SK-N-SH (cell line): ENCODE results near the gene RAB25. TPM values are rescaled to one million over a fixed set of nuclear protein-coding genes. Genes with fewer than 3 reads are reported as not detected.

Experiments used
- CTCF ChIA-PET: fragments of 300-600, 350-600 bp; formaldehyde crosslinking; extraction: SDS; loops from one replicate; lab custom pipeline; 2021; lab: Yijun Ruan, JAX
- POLR2A ChIA-PET: fragments of 350-600 bp; sonication (Branson Sonifier 250); formaldehyde crosslinking; extraction: SDS; loops from one replicate; lab custom pipeline; 2020; ENCODE audit warnings: antibody characterized with exemption, inconsistent platforms; lab: Yijun Ruan, JAX
- DNase-seq: peaks from one replicate; pipeline ENCODE4 v3.0.0; 2012
- H2AFZ ChIP-seq: fragments of 200-600 bp; sonication (generic); 2 replicates; pipeline ENCODE4 v1.8.1; 2016; ENCODE audit warnings: antibody characterized with exemption, mild to moderate bottlenecking, low read depth
- H3F3A ChIP-seq: fragments of 200-600 bp; sonication (generic); replicated peaks from 2 replicates; pipeline ENCODE3; 2016; ENCODE audit warnings: antibody characterized with exemption, mild to moderate bottlenecking; ENCODE audit not compliant: insufficient read depth
- H3K27ac ChIP-seq, 2 experiments: fragments of 200-500 bp in 1 of 2; fragments of 200-600 bp in 1 of 2; sonication (Bioruptor generic) in 1 of 2; sonication (generic), shearing (Covaris generic) in 1 of 2; 2 replicates each; pipeline versions ENCODE4 v1.5.1 to v1.6.1; 2014 to 2016; ENCODE audit warnings: low read depth in 2 of 2, inconsistent platforms in 1 of 2, low read length in 1 of 2, mild to moderate bottlenecking in 1 of 2, mixed read lengths in 1 of 2
- H3K27me3 ChIP-seq: fragments of 200-600 bp; sonication (generic), shearing (Covaris generic); 2 replicates; pipeline ENCODE4 v1.6.1; 2016; ENCODE audit warnings: mixed run types; ENCODE audit not compliant: insufficient read depth
- H3K36me3 ChIP-seq, 2 experiments: fragments of 200-500 bp in 1 of 2; fragments of 200-600 bp in 1 of 2; sonication (Bioruptor generic) in 1 of 2; sonication (generic) in 1 of 2; replicated peaks in 1 of 2; 2 replicates each; pipeline versions ENCODE3 to v1.5.1; 2014 to 2016; ENCODE audit warnings: low read length in 1 of 2, mild to moderate bottlenecking in 1 of 2; ENCODE audit not compliant: insufficient read depth in 2 of 2, control insufficient read depth in 1 of 2
- H3K4me1 ChIP-seq, 2 experiments: fragments of 200-500 bp in 1 of 2; fragments of 200-600 bp in 1 of 2; sonication (Bioruptor generic) in 1 of 2; sonication (generic), shearing (Covaris generic) in 1 of 2; 2 replicates each; pipeline versions ENCODE4 v1.5.1 to v1.6.1; 2014 to 2016; ENCODE audit warnings: low read depth in 1 of 2, low read length in 1 of 2, mixed run types in 1 of 2; ENCODE audit not compliant: insufficient read depth in 2 of 2, control insufficient read depth in 1 of 2
- H3K4me2 ChIP-seq: fragments of 200-600 bp; sonication (generic), shearing (Covaris generic); 2 replicates; pipeline ENCODE4 v1.6.1; 2017; ENCODE audit warnings: mixed run types
- H3K4me3 ChIP-seq, 2 experiments: fragments of 200-500 bp in 1 of 2; fragments of 200-600 bp in 1 of 2; sonication (Bioruptor generic) in 1 of 2; sonication (generic), shearing (Covaris generic) in 1 of 2; 2 replicates each; pipeline versions ENCODE4 v1.5.1 to v1.8.1; 2014 to 2016; ENCODE audit warnings: low read depth in 2 of 2, inconsistent platforms in 1 of 2, low read length in 1 of 2, mild to moderate bottlenecking in 1 of 2, mixed read lengths in 1 of 2, moderate library complexity in 1 of 2
- H3K79me2 ChIP-seq: fragments of 200-600 bp; sonication (generic); 2 replicates; pipeline ENCODE4 v1.8.1; 2017; ENCODE audit warnings: mild to moderate bottlenecking; ENCODE audit not compliant: insufficient read depth
- H3K9ac ChIP-seq: fragments of 200-600 bp; sonication (generic); 2 replicates; pipeline ENCODE4 v1.6.1; 2017; ENCODE audit warnings: mixed run types
- H3K9me2 ChIP-seq: fragments of 200-600 bp; sonication (generic); 2 replicates; pipeline ENCODE4 v1.6.1; 2017; ENCODE audit warnings: mixed run types
- H3K9me3 ChIP-seq: fragments of 200-600 bp; sonication (generic); 2 replicates; pipeline ENCODE4 v1.6.1; 2017; ENCODE audit warnings: mixed run types, mild to moderate bottlenecking, moderate library complexity
- H4K20me1 ChIP-seq: fragments of 200-600 bp; sonication (generic); 2 replicates; pipeline ENCODE4 v1.6.1; 2017; ENCODE audit warnings: mild to moderate bottlenecking, mixed run types; ENCODE audit not compliant: insufficient read depth
- CTCF ChIP-seq: fragments of 200-600 bp; sonication (generic); IDR thresholded peaks from 2 replicates; pipeline ENCODE4 v1.6.1; 2017; ENCODE audit warnings: antibody characterized with exemption, mild to moderate bottlenecking, moderate library complexity
- NFIC ChIP-seq: IDR thresholded peaks from 2 replicates; pipeline ENCODE4 v1.4.0; 2012; ENCODE audit warnings: borderline replicate concordance
- RAD21 ChIP-seq: IDR thresholded peaks from 2 replicates; pipeline ENCODE4 v1.6.1; 2012; ENCODE audit warnings: mild to moderate bottlenecking, low read length
- RCOR1 ChIP-seq: fragments of 150-350 bp; IDR thresholded peaks from 2 replicates; pipeline ENCODE4 v1.6.1; 2017; ENCODE audit warnings: antibody characterized with exemption, low read length
- RFX5 ChIP-seq: IDR thresholded peaks from 2 replicates; pipeline ENCODE4 v1.6.1; 2012; ENCODE audit warnings: mild to moderate bottlenecking, improper control_type of control experiment, low read length
- SMC3 ChIP-seq: IDR thresholded peaks from 2 replicates; pipeline ENCODE4 v1.6.1; 2012; ENCODE audit warnings: low read depth, low read length, improper control_type of control experiment
- ZBTB33 ChIP-seq: IDR thresholded peaks from 2 replicates; pipeline ENCODE4 v1.4.0; 2012; ENCODE audit warnings: low read depth, borderline replicate concordance
- WGBS: methylation state at CpG from one replicate; pipeline ENCODE4 v1.1.6; 2017; ENCODE audit warnings: low lambda C conversion rate; 5-methylcytosine and 5-hydroxymethylcytosine counted together
- polyA plus RNA-seq, 3 experiments: library from polyadenylated mRNA; depleted of rRNA; stranded (reverse); fragments of >200 nt; gene quantifications; 2 replicates each; pipeline ENCODE4 v1.2.3, GENCODE V29; 2012

The RAB25 gene
- polyA plus RNA-seq, 1 of the 3 experiments (the other 2 are of a cell fraction): not detected

DNA sequence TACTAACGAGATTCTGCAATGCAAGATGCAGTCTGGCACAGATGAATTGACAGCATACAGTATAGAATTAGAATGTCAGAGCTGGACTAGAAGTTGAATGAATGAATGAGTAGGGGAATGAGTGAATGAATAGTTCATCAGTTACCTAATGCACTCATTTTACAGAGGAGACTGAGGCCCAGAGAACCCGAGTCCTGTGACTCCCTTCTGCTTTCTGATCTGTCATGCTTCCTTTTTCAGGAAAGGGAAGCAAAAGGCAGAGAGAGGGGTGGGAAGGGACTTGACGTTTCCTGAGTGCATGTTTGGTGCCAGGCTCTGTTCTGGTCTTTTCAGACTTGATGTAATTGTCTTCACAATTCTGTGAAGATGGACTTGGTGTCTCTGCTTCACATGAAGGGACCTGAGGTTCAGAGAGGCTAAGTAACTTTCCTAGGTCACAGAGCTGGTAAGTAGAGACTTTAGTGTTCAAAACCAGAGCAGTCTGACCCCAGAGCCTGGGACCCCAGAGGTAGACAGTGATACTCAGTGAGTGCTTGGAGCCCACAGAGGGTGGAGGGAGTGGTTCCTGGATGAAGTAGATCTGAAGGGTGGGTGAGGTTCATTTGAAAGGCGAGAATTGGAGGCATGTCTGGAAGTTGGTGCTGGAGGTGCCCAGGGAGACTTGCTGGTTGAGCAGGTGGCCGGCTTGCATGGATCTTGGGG is 29.3 kb downstream of the RAB25 start:
- Histone ChIP-seq H4K20me1 (peaks cover 6% of the 10 kb centered on the region; the same call in 1 of the 2 replicates), H3K27me3 (no peaks in the 10 kb centered on the region), H3K27ac (no peak overlapping the region), H2AFZ (no peak overlapping the region), H3K9me3 (no peaks in the 10 kb centered on the region), H3K4me2 (no peak overlapping the region; the same call in 1 of the 2 replicates), H3F3A (peaks cover 15% of the 10 kb centered on the region), H3K4me1 (peaks cover 0 to 4% of the 10 kb centered on the region in 2 experiments; a peak in 2 of 4 replicates), H3K9ac (no peak overlapping the region), H3K9me2 (no peaks in the 10 kb centered on the region), H3K36me3 (peaks cover 0 to 6% of the 10 kb centered on the region in 2 experiments), H3K4me3 (peak overlapping the region in 1 of 2 experiments; percentile 27; a peak in 1 of 4 replicates), H3K79me2 (peaks cover 41% of the 10 kb centered on the region)
- POLR2A ChIA-PET: no interaction called here
- CTCF ChIA-PET: interaction anchor here (0.7 to 29.6 kb wide), 15 partner anchors 9 to 296 kb away, joined by 3 to 1559 read pairs (median 3); partner anchors contain the start of gene LMNA
- DNase-seq: no peak
- TF ChIP-seq NFIC (no peak), RFX5 (no peak), RCOR1 (no peak), RAD21 (no peak)
- 34% methylated on average over 5 of the region's 5 CpGs for WGBS

- POLR2A ChIA-PET: no interaction called here
- TF ChIP-seq SMC3 (peak; percentile 88), RAD21 (peak; percentile 91), CTCF (peak; percentile 84), ZBTB33 (no peak), RCOR1 (no peak)
- TF ChIP-seq, all 33 proteins: peak for 3
- peaks cover 18% of the 10 kb centered on the region for H3F3A ChIP-seq
- CTCF ChIA-PET: interaction anchor here (0.6 to 29.6 kb wide), 17 partner anchors 9 to 295 kb away, joined by 3 to 1559 read pairs (median 3); partner anchors contain the start of gene LMNA
- H3K27ac ChIP-seq: no peak overlapping the region
- 56% methylated on average over 12 of the region's 14 CpGs for WGBS
- no peak overlapping the region for H3K9ac ChIP-seq
- DNase-seq: peak; percentile 80
- H3K4me1 ChIP-seq: peaks cover 0 to 4% of the 10 kb centered on the region in 2 experiments; a peak in 2 of 4 replicates
- H3K27me3 ChIP-seq: no peaks in the 10 kb centered on the region
- H4K20me1 ChIP-seq: peaks cover 6% of the 10 kb centered on the region; the same call in 1 of the 2 replicates
- H3K36me3 ChIP-seq: peaks cover 0 to 6% of the 10 kb centered on the region in 2 experiments
- no peaks in the 10 kb centered on the region for H3K9me2 ChIP-seq
- H3K4me2 ChIP-seq: no peak overlapping the region; the same call in 1 of the 2 replicates
- H3K9me3 ChIP-seq: no peaks in the 10 kb centered on the region
- no peak overlapping the region for H2AFZ ChIP-seq
- peaks cover 42% of the 10 kb centered on the region for H3K79me2 ChIP-seq
- peak overlapping the region in 1 of 2 experiments; percentile 27; a peak in 1 of 4 replicates for H3K4me3 ChIP-seq
Measured at GRCh38 chr1:156090840-156091188, 29.9 kb downstream of the RAB25 start.
